Measurements from ENCODE around the gene CDH4.

GRCh38 chr20:61688411-61688810, 436.4 kb downstream of the CDH4 start:
- TF ChIP-seq EZH2phosphoT487 (conservative IDR thresholded peaks at IDR 0.05; ENCODE audit: low read length) (no peak), CTCF (IDR thresholded peaks at IDR 0.05; ENCODE audit: insufficient read depth, low read length, poor library complexity, severe bottlenecking) (no peak)
